ENCODE data around the gene RBMS1. TPM values are rescaled to one million over a fixed set of nuclear protein-coding genes. Genes with fewer than 3 reads are reported as not detected.
A peak's percentile ranks its signal among the peaks of the same experiment; 100 is the strongest.
"Not testable (repeated sequence)": the region's sequence is repeated elsewhere in the genome, so short reads cannot be mapped to it uniquely, and the experiment has no call there.

The RBMS1 gene
- total and polyA plus RNA-seq, 7 donors = 4.4 to 91.8 (median 69.2) TPM

GRCh38 chr2:160426604-160427003 lies 67.0 kb downstream of the RBMS1 start:
- peaks cover 0 to 4% (median 0%) of the 10 kb centered on the region in 4 donors for H3K9me3 ChIP-seq
- intact Hi-C loops (cut with DNase I) = loop anchor here (10.0 kb wide), 1 partner anchor 158 kb away; no protein-coding TSS in a partner anchor
- TF ChIP-seq EP300 (IDR thresholded peaks at IDR 0.05) = no peak
- TF ChIP-seq CTCF (IDR thresholded peaks at IDR 0.05) = no peak
- TF ChIP-seq POLR2AphosphoS5 (IDR thresholded peaks at IDR 0.05) = no peak
- no peak for TF ChIP-seq POLR2A (IDR thresholded peaks at IDR 0.05)
- H3K27me3 ChIP-seq = no peaks in the 10 kb centered on the region
- H3K36me3 ChIP-seq = no peaks in the 10 kb centered on the region
- peak overlapping the region in 2 of 4 donors; percentile 68 to 77 for H3K27ac ChIP-seq
- no peak for DNase-seq
- H3K4me3 ChIP-seq = no peak overlapping the region
- H3K4me1 ChIP-seq = peaks cover 0 to 50% (median 29%) of the 10 kb centered on the region in 4 donors
- 84 to 86% methylated on average over 5 of the region's 5 CpGs for WGBS, 2 donors

GRCh38 chr2:160425434-160426151 lies 68.0 kb downstream of the RBMS1 start:
- H3K9me3 ChIP-seq = peaks cover 0 to 4% (median 0%) of the 10 kb centered on the region in 4 donors
- WGBS, 2 donors = 78 to 79% methylated on average over 4 of the region's 4 CpGs
- intact Hi-C loops (cut with DNase I) = loop anchor here (10.0 kb wide), 1 partner anchor 159 kb away; no protein-coding TSS in a partner anchor
- H3K36me3 ChIP-seq = no peaks in the 10 kb centered on the region
- H3K27me3 ChIP-seq = no peaks in the 10 kb centered on the region
- TF ChIP-seq CTCF (IDR thresholded peaks at IDR 0.05) = no peak
- no peak for TF ChIP-seq POLR2A (IDR thresholded peaks at IDR 0.05)
- no peak for TF ChIP-seq POLR2AphosphoS5 (IDR thresholded peaks at IDR 0.05)
- no peak for TF ChIP-seq EP300 (IDR thresholded peaks at IDR 0.05)
- H3K27ac ChIP-seq = peak overlapping the region; percentile 17 to 68 (median 49)
- peaks cover 0 to 51% (median 29%) of the 10 kb centered on the region in 4 donors for H3K4me1 ChIP-seq
- no peak overlapping the region for H3K4me3 ChIP-seq
- DNase-seq = no peak

GRCh38 chr2:160423126-160423525 lies 70.5 kb downstream of the RBMS1 start:
- WGBS, 2 donors = 85 to 91% methylated on average over 4 of the region's 4 CpGs
- no peak overlapping the region for H3K27ac ChIP-seq
- DNase-seq = no peak
- no peaks in the 10 kb centered on the region for H3K9me3 ChIP-seq
- H3K36me3 ChIP-seq = no peaks in the 10 kb centered on the region
- H3K27me3 ChIP-seq = no peaks in the 10 kb centered on the region
- intact Hi-C loops (cut with DNase I) = loop anchor here (5.0 to 10.0 kb wide), 2 partner anchors 151 to 162 kb away; no protein-coding TSS in a partner anchor
- no peak overlapping the region for H3K4me3 ChIP-seq
- TF ChIP-seq POLR2AphosphoS5 (IDR thresholded peaks at IDR 0.05) = no peak
- H3K4me1 ChIP-seq = peaks cover 0 to 52% (median 35%) of the 10 kb centered on the region in 4 donors

- H3K36me3 ChIP-seq, H3K27ac ChIP-seq, H3K4me3 ChIP-seq, H3K9me3 ChIP-seq, DNase-seq, H3K27me3 ChIP-seq: not testable (repeated sequence)
- WGBS, 2 donors = 74 to 76% methylated on average over 3 of the region's 3 CpGs
- H3K4me1 ChIP-seq = peaks cover 0 to 52% (median 36%) of the 10 kb centered on the region in 4 donors
- intact Hi-C loops (cut with DNase I) = loop anchor here (5.0 to 10.0 kb wide), 2 partner anchors 150 to 163 kb away; no protein-coding TSS in a partner anchor
These were observed 71.7 kb downstream of the RBMS1 start for GRCh38 chr2:160421646-160422501.

GRCh38 chr2:160420711-160421110 lies 72.9 kb downstream of the RBMS1 start:
- Histone ChIP-seq H3K36me3 (no peaks in the 10 kb centered on the region), H3K9me3 (no peaks in the 10 kb centered on the region), H3K27me3 (no peaks in the 10 kb centered on the region), H3K4me3 (no peak overlapping the region), H3K4me1 (peaks cover 0 to 50% (median 27%) of the 10 kb centered on the region in 4 donors), H3K27ac (peak overlapping the region in 3 of 4 donors; percentile 36 to 54 (median 43))
- WGBS, 2 donors = 94% methylated on average over 4 of the region's 4 CpGs
- no peak for DNase-seq
- intact Hi-C loops (cut with DNase I) = loop anchor here (5.0 to 10.0 kb wide), 2 partner anchors 148 to 164 kb away; no protein-coding TSS in a partner anchor
- no peak for TF ChIP-seq POLR2A (IDR thresholded peaks at IDR 0.05)
- TF ChIP-seq EP300 (IDR thresholded peaks at IDR 0.05) = no peak
- no peak for TF ChIP-seq CTCF (IDR thresholded peaks at IDR 0.05)
- TF ChIP-seq POLR2AphosphoS5 (IDR thresholded peaks at IDR 0.05) = no peak

Data from sigmoid colon (tissue), 7 donors.